KG1 (cell line): ENCODE results near the gene OBP2B.
"Not testable (repeated sequence)": the region's sequence is repeated elsewhere in the genome, so short reads cannot be mapped to it uniquely, and the experiment has no call there.

Source experiments
- DNase-seq: peaks from one replicate; lab custom pipeline; 2025; lab: John Stamatoyannopoulos, UW

The OBP2B gene

DNA sequence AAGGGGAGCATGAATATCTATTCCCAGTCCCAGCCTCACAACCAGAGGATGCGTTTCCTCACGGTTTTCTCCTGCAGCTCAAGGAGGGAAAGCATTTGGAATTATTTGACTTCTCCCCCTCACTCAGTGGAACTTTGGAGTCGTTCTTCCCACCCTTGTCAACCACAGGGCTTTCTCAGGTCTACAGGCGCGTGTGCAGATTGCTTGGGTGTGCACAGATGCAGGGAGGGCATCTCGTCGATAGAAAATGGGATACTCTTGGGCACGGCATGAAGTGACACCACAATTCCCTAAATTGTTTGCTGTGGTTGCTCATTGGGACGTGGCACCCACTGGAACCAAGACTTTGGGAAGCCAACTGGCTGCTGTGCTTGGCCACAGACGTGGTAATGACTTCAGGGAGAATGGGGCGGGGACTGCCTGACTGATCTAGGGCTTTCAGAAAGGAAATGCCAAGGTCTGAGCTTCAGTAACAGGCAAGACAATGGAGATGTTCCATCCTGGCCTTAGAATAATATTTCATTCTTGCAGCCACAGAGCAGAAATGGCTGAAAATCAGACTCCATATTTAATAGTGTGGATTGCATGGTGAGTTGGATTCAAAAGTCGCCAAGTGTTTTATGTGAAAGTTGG is 12.2 kb upstream of the OBP2B start:
- DNase-seq = no peak

DNA sequence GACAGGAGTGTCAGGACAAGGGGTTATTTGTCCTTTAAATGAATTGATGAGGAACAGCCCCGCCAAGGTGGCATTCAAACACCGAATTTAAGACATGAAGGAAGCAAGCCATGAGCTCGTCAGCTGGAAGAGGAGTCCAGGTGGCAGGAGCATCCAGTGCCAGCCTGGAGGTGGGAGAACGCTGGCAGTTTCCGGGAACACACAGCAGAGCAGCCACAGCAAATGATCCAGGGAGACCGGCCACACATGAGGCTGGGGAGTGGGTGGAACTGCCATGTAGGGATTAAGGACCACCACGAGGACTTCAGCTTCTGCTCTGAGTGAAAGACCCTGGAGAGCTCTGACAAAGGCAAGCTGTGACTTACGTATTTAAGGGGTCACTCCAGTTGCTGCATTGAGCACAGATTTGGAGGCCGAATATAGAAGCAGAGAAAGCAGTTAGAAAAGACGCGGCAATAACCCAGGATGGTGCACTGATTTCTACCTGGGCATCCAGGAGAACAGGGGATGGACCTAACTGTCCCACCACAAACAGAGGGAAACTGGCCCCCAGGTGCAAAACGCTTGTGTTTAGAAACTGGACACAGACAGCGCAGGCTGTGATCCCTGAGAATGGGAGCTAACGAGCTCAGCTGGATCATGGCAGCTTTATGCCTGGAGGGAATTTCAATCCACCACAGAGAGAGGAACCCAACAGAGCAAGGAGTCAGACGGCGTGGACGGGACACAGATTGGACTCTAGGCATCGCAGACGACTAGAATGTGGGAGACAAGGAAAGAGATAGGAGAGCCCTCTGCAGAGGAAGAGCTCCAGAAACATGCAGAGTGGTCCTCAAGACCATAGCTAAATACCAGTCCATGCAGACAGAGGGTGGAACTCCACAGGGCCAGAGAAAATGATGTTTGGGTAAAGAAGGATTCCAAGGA is 9.3 kb upstream of the OBP2B start:
- DNase-seq = not testable (repeated sequence)

DNA sequence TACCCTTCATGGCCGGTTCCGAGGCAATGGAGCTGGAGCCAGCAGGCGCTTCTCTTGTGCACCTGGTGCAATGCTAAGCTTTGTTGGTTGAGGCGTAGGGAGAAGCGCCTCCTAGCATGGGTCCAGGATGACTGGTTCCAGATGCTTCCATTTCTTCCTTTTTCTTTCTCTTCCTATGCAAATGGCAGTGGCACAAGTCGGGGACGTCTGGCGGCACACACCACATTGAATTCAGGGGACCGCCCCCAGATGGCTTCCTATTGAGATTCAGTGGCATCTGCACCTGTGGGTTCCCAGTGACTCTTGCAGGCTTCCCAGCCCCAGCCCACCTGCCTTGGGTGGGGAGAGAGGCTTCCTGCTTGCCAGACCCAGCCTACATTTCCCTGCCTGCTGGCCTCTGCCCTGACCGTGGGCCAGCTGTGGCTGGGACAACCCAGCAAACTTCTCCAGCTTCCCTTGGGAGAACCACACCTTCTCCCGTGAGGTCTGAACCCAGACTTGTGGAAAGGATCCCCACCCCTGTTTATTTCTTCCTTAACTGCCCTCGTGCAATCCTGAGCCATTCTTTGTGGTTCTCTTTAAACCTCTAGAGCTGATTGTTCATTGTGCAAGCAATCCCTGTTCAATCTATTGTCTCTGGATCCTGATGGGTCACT is 8.4 kb upstream of the OBP2B start:
- not testable (repeated sequence) for DNase-seq

DNA sequence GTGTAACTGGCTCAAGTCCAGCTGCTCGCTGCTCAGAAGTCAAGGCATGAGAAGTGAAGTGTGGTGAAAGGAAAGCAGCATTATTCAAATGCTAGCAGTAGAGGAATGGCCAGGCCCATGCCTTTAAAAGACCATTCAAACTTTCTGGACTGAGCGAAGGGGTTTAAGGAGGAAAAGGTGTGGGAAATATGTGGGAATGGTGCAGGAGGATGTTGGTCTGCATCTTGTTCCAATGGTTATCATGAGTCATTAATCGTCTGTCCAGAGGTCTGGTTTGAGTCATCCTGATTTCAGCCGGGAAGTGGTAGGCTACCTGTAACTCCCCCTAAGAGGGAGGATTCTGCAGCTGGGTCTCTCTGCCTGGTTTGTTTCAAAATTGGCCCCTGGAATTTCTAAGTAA is 5.2 kb upstream of the OBP2B start:
- DNase-seq = not testable (repeated sequence)

DNA sequence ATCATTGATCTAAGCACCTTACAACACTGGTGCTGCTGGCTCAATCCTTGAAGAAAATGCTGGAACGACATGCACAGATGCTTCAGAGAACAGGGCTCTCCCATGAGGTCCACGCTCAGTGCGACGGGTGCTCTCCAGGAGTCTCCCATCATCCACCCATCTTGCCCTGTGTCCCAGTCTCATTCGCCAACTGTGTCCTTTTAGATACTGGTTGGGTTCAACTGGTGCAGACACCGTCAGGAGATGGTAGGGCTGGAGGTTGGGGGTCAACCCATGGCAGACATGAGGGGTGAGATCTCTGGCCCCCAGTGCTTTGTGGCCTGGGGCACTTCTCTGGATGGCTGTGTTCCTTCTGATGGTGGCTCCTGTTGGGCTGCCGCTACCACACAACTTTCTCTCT is 1.6 kb upstream of the OBP2B start:
- no peak for DNase-seq

DNA sequence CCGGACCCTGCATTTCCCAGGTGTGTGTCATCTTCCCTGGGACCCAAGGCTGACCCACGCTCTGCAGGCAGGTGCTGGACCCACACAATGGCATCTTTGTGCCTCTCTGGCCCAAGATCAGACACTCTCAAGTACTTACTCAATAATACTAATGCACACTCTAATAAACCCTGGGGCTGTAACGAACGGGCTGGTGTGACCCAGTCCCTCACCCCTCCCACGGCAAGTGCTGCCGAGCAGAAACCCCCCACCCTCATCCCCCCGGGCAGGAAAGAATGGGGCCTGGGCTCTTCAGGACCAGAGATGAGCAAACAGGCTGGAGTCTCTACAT is 1.1 kb upstream of the OBP2B start:
- no peak for DNase-seq

DNA sequence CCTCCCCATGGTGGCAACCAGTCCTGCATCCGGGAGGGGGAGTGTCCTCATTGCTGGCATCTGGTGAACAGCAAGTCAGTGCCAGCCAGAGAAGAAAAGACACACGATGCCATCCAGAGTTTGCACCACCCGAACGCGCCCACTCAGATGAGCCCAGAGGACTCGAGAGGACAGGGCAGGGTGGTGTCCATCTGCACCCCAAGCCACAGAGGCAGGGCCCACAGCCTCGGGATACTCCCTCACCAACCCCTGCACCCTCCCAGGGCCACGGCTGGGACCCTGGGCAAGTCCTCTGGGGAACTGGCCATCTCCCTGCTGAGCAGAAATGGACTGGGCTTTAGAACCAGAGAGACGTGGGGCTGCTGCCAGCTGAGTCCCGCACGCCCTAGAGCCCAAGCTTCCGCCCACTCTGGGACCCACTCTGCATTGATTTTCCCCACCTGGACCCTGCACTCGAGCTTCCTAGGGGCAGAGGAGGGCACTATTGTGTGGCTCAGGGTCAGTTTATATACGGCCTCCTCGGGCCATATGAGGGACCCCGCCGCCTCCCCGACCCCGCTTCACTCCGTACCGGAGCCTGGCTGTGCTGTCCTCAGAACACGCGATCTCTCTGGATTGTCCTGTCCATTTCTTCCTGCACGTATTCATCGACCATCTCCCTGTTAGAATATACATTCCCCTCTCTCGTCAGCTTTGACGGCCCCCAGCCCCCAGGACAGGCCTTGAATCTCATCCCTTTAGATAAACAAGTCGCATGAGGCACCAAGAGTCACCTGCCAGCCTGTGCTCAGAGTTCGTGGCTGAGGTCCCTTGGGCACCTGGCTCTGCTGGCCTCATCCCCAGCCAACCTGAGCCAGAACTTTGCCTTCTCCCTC is 514 bp upstream of the OBP2B start:
- not testable (repeated sequence) for DNase-seq

DNA sequence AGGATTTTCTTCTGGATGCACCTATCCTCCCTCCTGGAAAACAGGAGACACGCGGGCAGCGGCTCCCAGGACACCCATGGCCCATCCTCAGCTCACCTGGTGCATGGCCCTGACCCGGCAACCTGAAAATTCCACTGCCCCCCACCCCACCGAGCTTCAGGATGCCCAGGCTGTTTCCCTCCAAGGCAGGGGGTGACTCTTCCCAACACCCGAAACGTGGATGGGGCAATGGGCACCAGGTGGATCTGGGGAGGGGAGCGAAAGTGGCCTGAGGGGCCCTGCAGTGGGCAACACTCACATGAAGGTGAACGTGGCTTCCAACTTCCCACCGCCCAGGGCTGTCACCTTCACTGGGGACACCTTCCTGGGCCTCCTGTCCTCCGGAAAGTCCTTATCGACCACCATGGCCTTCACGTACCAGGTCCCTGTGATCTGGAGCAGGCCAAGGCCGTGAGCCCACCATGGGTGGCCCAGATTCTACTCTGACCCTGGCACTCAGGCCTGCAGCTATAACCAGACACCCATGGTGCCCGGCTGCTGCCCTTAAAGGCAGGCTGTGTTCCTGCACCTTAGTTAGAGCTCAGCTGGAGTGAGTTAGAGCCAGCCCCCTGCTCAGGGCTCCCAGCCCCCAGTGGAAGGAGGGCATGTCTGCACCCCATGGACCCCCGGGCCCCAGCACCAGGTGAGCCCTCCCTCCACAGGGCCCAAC is 725 bp downstream of the OBP2B start:
- not testable (repeated sequence) for DNase-seq

DNA sequence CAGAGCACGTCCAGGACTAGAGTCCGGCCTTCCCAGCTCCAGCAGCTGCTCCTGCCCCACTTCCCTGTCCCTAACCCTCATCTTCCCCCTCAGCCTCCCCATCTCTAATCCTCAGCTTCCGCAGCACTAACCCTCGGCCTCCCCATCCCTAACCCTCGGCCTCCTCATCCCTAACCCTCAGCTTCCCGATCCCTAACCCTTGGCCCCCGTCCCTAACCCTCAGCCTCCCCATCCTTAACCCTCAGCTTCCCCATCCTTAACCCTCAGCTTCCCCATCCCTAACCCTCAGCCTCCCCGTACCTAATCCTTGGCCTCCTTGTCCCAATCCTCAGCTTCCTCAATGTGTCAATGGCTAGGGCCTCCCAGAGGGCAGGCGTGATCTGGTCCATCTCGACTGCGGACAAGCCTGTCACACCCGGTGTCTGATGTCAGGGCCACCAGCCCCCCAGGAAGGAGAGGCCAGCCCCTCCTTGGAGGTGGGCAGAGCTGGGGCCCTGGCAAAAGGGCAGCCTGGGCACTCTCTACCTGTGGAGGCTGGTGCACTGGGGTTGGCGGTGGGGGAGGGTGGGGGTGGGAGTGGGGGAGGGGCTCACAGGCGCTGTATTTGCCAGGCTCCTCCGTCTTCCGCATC is 1.4 kb downstream of the OBP2B start:
- no peak for DNase-seq

DNA sequence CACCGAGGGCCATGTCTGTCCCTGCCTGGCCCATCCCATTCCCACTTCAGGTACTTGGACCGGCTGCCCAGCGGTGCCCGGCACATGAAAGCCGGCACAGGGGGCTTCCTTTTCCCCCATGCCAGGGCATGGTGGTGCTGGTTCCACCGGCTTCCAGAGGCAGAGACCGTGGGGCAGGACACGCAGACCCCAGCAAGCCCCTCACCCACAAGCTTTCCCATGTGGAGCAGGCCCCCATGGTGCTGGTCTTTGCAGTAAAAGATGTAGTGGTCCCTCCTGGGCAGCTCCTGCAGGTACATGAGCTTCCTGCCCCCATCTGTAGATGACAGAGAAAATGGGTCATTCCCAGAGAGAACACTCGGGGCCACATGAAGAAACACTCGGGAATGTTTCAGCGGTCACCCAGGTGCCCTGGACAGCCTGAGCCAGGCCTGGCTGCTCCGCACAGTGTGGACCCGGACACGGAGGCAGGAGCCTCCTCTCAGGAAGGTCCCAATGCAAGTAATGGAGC is 2.0 kb downstream of the OBP2B start:
- DNase-seq = no peak

DNA sequence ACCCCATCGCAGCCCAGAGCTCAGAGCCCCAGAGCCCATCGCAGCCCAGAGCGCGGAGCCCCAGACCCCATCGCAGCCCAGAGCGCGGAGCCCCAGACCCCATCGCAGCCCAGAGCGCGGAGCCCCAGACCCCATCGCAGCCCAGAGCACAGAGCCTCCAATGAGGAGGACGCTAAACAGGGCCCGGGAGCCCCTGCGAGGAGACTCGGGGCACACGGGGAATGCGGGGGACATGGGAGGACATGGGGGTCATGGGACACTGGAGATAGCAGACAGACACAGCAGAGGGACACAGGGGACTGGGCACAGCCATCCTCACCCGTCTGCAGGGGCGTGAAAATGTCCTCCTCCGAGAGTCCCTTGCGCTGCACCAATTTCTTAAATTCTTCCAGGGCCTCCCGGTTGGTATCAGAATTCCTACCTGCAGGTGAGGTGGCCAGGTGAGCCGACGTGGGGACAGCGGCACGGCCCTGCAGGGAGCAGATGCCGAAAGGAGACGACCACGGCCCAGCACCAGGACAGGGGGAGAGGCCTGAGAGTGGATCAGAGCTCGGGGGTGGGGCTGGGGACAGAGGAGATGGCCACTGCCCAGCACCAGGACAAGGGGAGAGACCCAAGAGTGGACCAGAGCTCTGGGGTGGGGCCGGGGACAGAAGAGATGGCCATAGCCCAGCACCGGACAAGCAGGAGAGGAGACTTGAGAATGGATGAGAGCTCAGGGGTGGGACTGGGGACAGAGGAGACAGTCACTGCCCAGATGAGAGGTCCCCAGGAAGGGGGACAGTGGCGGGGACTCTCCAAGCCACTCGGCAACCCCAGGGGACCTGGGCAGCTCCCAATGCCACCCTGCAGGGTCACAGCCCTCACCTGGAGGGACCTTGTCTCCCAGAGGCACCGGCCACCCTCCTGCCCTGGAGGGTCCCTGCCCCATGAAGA is 2.8 kb downstream of the OBP2B start:
- no peak for DNase-seq

DNA sequence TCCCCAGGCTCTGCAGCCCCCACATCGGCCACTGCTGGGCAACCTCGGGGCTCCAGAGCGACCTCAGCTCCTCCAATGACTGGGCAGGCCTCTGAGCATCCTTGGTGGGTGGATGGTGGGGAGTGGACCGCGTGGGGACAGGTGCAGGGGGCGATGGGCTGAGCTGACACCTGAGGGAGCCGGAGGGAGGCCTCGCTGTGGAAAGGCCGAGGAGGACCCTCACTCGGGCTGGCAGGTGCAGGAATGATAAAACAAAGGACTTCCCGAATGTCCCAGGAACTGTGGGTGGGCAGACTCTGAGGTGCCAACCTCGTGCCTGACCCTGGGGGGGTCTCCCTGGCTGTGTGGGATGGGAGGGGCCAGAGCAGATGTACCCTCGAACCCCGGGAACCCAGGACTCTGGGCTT is 3.6 kb downstream of the OBP2B start:
- DNase-seq = not testable (repeated sequence)

DNA sequence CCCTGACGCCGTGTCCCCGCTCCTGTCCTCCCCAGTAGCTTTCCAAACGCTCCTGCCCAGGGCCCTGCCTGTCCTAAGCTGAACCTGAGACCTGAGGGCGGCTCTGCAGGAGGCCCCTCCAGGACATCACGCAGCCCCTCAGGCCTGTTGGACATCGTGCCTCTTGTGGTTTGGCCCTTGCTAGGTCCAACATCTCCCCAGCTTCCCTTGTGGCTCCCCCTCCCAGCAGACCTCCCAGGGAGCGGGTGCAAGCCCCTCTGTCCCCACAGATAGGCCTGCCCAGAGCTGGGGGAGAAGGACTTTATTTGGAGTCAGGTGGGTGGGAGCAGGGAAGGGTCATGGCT is 4.1 kb downstream of the OBP2B start:
- no peak for DNase-seq

DNA sequence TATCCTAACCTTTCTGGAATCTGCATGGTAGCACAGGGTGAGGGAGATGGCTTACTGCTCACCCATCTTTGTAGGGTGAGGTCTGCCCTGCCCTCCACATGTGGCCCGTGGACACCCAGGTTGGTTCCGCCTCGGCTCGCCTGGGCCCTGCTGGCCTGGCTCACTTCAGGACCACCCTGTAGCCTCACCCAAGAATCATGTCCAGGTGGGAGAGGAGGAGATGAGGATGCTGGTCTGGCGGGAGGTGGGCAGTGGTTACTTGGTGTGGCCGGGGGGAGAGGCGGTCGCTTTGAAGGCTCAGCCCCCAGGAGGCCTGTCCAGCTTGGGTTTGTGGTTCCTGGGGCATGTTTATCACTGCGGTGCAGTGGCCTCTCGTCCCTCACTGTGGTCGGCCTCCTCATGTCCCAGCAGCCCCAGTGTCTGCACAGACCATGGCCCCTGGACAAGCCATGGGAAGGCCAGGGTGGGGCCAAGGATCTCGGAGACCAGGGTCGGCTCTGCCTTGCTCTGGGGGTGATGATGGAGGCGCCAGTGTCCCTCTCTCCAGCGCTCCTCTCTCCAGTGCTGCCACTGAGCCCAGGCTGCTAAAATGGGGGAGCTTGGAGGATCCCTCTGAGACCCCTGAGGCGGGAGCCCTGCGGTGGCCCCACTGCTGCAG is 4.6 kb downstream of the OBP2B start:
- no peak for DNase-seq

DNA sequence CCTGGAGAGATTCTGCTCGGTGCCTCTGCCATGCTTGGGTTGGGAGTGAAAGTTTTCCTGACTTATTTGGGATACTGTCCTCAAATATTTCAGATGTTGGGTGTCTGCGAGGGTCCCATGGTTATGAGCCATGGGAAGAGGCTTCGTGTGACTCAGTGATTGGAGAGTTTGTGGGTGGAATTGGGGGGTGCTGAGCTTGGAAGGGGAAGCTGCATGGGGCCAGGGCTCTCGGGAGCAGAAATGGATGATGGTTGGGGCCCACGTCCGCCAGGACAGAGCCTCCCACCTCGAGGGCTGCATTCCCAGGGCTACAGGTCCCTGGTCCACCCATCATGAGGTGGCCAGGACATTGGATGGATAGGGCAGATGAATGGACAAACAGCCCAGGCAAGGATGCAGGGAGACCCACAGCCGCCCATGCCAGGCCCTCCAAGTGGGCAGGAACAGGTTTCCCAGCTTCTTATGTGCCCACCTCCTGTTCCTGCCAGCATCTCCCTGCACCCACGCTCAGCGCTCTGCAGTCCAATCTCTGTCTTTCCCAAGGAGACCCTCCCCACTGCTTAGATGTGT is 5.5 kb downstream of the OBP2B start:
- DNase-seq = no peak

DNA sequence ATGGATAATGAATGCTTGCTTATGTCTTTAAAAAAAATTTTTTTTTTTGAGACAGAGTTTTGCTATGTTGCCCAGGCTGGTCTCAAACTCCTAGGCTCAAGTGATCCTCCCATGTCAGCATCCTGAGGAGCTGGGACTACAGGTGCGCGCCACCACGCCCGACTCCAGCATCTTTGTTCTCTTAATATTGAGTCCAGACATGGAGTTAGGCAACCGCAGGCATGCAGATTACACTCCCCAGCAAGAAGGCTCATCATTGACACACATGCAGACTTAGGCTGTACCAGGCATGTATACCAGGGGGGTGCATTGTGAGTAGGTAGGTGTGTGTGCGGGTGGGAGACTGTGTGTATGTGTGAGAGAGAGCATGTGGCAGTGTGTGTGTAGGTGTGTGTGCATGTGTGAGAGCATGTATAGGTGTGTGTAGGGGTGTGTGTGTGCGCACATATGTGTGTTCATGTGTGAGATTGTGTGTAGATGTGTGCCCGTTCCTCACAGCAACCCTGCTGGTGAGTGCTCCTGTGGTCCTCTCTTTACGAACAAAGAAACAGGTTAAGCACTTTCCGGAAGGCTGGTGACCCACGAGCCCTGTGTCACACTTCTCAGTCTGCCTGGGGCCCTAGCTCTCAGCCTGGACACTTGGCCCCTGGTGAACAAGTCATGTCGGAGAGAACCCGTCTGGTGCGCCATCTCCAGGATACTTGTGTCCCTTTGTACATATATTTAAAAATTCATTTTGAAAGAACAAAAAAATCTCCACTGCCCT is 6.2 kb downstream of the OBP2B start:
- DNase-seq = no peak

DNA sequence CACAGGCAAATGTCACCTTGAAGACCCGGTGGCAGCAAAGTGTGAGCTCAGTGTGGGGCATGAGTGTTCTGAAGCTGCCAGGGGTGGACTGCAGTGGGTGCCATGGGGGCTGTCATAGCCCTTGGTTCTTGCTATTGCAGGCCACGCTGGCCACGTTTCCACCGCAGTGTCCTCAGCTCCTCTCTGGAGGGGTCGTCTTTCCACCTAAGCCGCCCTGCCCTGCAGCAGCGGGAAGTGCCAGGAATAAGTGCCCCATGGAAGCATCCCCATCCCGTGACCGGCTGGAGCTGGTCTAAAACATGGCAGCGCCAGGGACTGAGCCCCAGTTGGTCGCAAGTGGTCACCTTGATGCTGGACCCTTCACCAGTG is 6.9 kb downstream of the OBP2B start:
- no peak for DNase-seq
